Stimulated activated naive CD8-positive, alpha-beta T cell treated with anti-CD3 and anti-CD28 coated beads, Interleukin-15, amount 100 ng/mL, for 72 hours (primary cell): ENCODE measurements around the gene HHIPL2.
"Not testable (repeated sequence)": the region's sequence is repeated elsewhere in the genome, so short reads cannot be mapped to it uniquely, and the experiment has no call there.

Experiments
- ATAC-seq: fragments of 150-1000 bp; cut with Tn5 transposase; 2 replicates; pipeline ENCODE4 v1.10.0; 2021; ENCODE audit warnings: mild to moderate bottlenecking, moderate library complexity
- DNase-seq, 2 donors: peaks; one replicate each; pipeline ENCODE4 v3.0.0; 2021 to 2022
- H3K27ac Mint-ChIP-seq, 2 donors: one replicate each; pipeline ENCODE4 v1.8.0; 2022; ENCODE audit warnings: mild to moderate bottlenecking in 2 of 2, mixed read lengths in 2 of 2, moderate library complexity in 2 of 2
- H3K27me3 Mint-ChIP-seq: one replicate; pipeline ENCODE4 v1.8.0; 2022; ENCODE audit warnings: mixed read lengths
- H3K4me1 Mint-ChIP-seq: one replicate; pipeline ENCODE4 v1.8.0; 2022; ENCODE audit warnings: mild to moderate bottlenecking, mixed read lengths
- H3K4me3 Mint-ChIP-seq, 2 donors: one replicate each; pipeline ENCODE4 v1.8.0; 2022; ENCODE audit warnings: mild to moderate bottlenecking in 2 of 2, mixed read lengths in 2 of 2, moderate library complexity in 1 of 2
- H3K9me3 Mint-ChIP-seq, 2 donors: one replicate each; pipeline ENCODE4 v1.8.0; 2022; ENCODE audit warnings: mixed read lengths in 2 of 2

Gene HHIPL2

GRCh38 chr1:222521299-222522104 is 26.4 kb downstream of the HHIPL2 start:
- H3K4me3 Mint-ChIP-seq, result no peak overlapping the region
- no peak overlapping the region for H3K27ac Mint-ChIP-seq
- DNase-seq, result no peak
- ATAC-seq, result no peak
- no peaks in the 10 kb centered on the region for H3K4me1 Mint-ChIP-seq
- peaks cover 7 to 15% of the 10 kb centered on the region in 2 donors for H3K9me3 Mint-ChIP-seq
- peaks cover 10% of the 10 kb centered on the region for H3K27me3 Mint-ChIP-seq

GRCh38 chr1:222489496-222489895 is 58.4 kb downstream of the HHIPL2 start:
- ATAC-seq, H3K4me3 Mint-ChIP-seq, DNase-seq, H3K27ac Mint-ChIP-seq, H3K9me3 Mint-ChIP-seq, H3K4me1 Mint-ChIP-seq, H3K27me3 Mint-ChIP-seq: not testable (repeated sequence)

- H3K4me1 Mint-ChIP-seq, H3K27ac Mint-ChIP-seq, DNase-seq, H3K4me3 Mint-ChIP-seq, H3K9me3 Mint-ChIP-seq, H3K27me3 Mint-ChIP-seq: not testable (repeated sequence)
- peak; percentile 70 for ATAC-seq
These were observed 60.1 kb downstream of the HHIPL2 start for GRCh38 chr1:222487774-222488173.

GRCh38 chr1:222484005-222484404 is 63.9 kb downstream of the HHIPL2 start:
- not testable (repeated sequence) for H3K27ac Mint-ChIP-seq, H3K9me3 Mint-ChIP-seq, H3K4me1 Mint-ChIP-seq, H3K4me3 Mint-ChIP-seq, H3K27me3 Mint-ChIP-seq, ATAC-seq, DNase-seq

GRCh38 chr1:222479567-222479966 is 68.3 kb downstream of the HHIPL2 start:
- not testable (repeated sequence) for DNase-seq, H3K27me3 Mint-ChIP-seq, H3K27ac Mint-ChIP-seq, H3K4me3 Mint-ChIP-seq, H3K4me1 Mint-ChIP-seq, H3K9me3 Mint-ChIP-seq, ATAC-seq

DNA sequence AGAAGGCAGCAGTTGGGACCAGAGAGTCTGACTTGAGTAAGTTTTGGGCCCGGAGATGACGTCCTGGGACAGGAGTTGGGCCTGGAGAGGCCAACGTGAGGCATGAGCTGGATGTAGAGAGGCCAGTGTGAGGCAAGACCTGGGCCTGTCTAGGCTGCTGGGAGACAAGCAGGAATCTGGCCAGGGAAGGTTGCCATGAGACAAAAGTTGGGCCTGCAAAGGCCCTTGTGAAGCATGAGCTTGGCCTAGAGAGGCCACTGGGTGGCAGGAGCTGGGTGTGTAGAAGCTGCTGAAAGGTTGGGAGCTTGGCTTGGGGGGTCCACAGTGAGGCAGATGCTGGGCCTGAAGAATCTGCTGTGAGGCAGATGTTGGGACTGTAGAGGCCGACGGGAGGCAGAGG is 71.5 kb downstream of the HHIPL2 start:
- not testable (repeated sequence) for H3K4me1 Mint-ChIP-seq, H3K9me3 Mint-ChIP-seq, H3K27ac Mint-ChIP-seq, H3K4me3 Mint-ChIP-seq, H3K27me3 Mint-ChIP-seq, ATAC-seq, DNase-seq

GRCh38 chr1:222473717-222474116 is 74.2 kb downstream of the HHIPL2 start:
- not testable (repeated sequence) for H3K4me1 Mint-ChIP-seq, ATAC-seq, H3K4me3 Mint-ChIP-seq, DNase-seq, H3K27ac Mint-ChIP-seq, H3K27me3 Mint-ChIP-seq, H3K9me3 Mint-ChIP-seq

DNA sequence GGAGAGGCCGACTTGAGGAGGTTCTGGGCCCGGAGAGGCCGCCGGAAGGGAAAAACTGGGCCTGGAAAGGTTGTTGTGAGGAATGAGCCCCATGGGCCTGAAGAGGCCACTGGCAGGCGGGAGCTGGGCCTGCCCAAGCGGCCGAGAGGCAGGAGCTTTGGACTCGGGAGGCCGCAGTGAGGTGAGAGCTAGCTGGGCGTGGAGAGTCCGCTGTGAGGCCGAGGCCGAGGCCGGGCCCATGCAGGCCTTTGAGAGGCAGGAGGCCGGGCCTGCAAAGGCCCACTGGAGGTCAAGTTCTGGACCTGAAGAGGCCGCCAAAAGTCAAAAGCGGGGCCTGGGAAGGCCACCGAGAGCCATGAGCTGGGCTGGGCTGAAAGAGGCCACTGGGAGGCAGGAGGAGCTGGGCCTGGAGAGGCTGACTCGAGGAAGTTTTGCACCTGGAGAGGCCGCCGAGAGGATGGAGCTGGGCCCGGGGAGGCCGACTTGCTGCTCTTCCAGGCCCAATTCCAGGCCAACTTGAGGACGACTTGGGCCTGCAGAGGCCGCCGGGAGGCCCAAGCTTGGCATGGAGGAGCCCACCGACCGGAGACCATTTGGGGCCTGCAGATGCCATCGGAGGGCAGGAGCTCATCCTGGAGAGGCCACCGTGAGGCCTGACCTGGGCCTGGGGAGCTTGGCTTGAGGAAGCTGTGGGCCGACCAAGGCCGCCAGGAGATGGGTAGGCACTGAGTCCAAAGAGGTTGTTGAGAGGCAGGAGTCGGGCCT is 74.9 kb downstream of the HHIPL2 start:
- H3K27ac Mint-ChIP-seq, result peak overlapping the region in 1 of 2 donors; percentile 87
- not testable (repeated sequence) for DNase-seq, H3K4me1 Mint-ChIP-seq, H3K4me3 Mint-ChIP-seq, ATAC-seq, H3K9me3 Mint-ChIP-seq, H3K27me3 Mint-ChIP-seq
